Tibial nerve (tissue), 3 donors: Measurements from ENCODE around the gene SMIM14.

ENCODE experiments used
- POLR2A ChIP-seq, 2 donors: fragments of 450-650 bp; IDR thresholded peaks; one replicate each; pipeline ENCODE4 v1.6.1; 2017; ENCODE audit warnings: antibody characterized with exemption in 2 of 2, mild to moderate bottlenecking in 2 of 2, moderate library complexity in 2 of 2
- TF ChIP-seq, protein P1 (sequence below), 5 experiments: fragments of 200-600 bp in 3 of 5; fragments of 450-650 bp in 2 of 5; sonication (generic) in 3 of 5; IDR thresholded peaks; one replicate each; pipeline ENCODE4 v1.5.1; 2016 to 2019; ENCODE audit warnings: antibody characterized with exemption in 5 of 5, mild to moderate bottlenecking in 3 of 5, moderate library complexity in 2 of 5

DNA sequence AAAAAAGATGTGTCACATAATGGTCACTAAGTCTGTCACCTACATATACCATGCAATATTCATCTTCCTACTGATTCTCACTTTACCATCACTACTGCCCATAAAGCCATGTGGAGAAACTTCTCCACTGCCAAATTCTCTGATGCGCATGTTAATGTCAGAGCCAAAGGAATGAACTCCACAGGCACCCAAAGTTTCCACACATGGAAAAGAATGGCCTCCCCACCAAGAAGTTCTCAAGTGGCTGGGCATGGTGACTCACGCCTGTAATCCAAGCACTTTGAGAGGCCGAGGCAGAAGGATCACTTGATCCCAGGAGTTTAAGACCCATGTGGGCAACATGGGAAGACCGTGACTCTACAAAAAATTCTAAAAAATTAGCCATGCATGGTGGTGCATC is 67.6 kb downstream of the SMIM14 start:
- TF ChIP-seq, protein P1, sequence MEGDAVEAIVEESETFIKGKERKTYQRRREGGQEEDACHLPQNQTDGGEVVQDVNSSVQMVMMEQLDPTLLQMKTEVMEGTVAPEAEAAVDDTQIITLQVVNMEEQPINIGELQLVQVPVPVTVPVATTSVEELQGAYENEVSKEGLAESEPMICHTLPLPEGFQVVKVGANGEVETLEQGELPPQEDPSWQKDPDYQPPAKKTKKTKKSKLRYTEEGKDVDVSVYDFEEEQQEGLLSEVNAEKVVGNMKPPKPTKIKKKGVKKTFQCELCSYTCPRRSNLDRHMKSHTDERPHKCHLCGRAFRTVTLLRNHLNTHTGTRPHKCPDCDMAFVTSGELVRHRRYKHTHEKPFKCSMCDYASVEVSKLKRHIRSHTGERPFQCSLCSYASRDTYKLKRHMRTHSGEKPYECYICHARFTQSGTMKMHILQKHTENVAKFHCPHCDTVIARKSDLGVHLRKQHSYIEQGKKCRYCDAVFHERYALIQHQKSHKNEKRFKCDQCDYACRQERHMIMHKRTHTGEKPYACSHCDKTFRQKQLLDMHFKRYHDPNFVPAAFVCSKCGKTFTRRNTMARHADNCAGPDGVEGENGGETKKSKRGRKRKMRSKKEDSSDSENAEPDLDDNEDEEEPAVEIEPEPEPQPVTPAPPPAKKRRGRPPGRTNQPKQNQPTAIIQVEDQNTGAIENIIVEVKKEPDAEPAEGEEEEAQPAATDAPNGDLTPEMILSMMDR (IDR thresholded peaks at IDR 0.05): no peak
- TF ChIP-seq POLR2A (IDR thresholded peaks at IDR 0.05): no peak
